Keratinocyte (primary cell): Measurements from ENCODE around the gene INTS1. TPM values are rescaled to one million over a fixed set of nuclear protein-coding genes. Genes with fewer than 3 reads are reported as not detected.

Experiments
- DNase-seq: peaks from one replicate; pipeline ENCODE4 v3.0.0-alpha.2; 2011; ENCODE audit warnings: low read depth, missing footprints, low spot score
- FAIRE-seq: peaks from 2 replicates; lab custom pipeline; 2011; peaks lifted over from hg19 to GRCh38; lab: Jason Lieb, UNC
- H2AFZ ChIP-seq: 2 replicates; pipeline ENCODE4 v1.6.0; 2012; ENCODE audit warnings: low read length, control low read depth, inconsistent platforms; ENCODE audit not compliant: control insufficient read depth
- H3K27ac ChIP-seq: 2 replicates; pipeline ENCODE4 v1.5.1; 2011; ENCODE audit warnings: low read length; ENCODE audit not compliant: control insufficient read depth, insufficient read depth
- H3K27me3 ChIP-seq: 3 replicates; pipeline ENCODE4 v1.6.0; 2011; ENCODE audit warnings: low read length; ENCODE audit not compliant: control insufficient read depth, insufficient read depth; ENCODE audit errors: extremely low read depth
- H3K36me3 ChIP-seq, 2 experiments: 2 replicates in 1 of 2; 3 replicates in 1 of 2; pipeline ENCODE4 v1.5.1; 2011; ENCODE audit warnings: low read length in 2 of 2, mild to moderate bottlenecking in 1 of 2; ENCODE audit not compliant: control insufficient read depth in 2 of 2, insufficient read depth in 2 of 2; ENCODE audit errors: extremely low read depth in 1 of 2
- H3K4me1 ChIP-seq: 3 replicates; pipeline ENCODE4 v1.5.1; 2011; ENCODE audit warnings: low read length; ENCODE audit not compliant: control insufficient read depth, insufficient read depth; ENCODE audit errors: extremely low read depth
- H3K4me2 ChIP-seq: 3 replicates; pipeline ENCODE4 v1.6.0; 2011; ENCODE audit warnings: low read depth, low read length; ENCODE audit not compliant: control insufficient read depth, insufficient read depth; ENCODE audit errors: extremely low read depth
- H3K4me3 ChIP-seq, 3 experiments: fragments of 200-600 bp in 1 of 3; sonication (generic) in 1 of 3; 2 replicates in 2 of 3; 3 replicates in 1 of 3; pipeline ENCODE4 v1.5.1; 2011 to 2016; ENCODE audit warnings: low read length in 3 of 3, mild to moderate bottlenecking in 3 of 3, control low read depth in 2 of 3, inconsistent platforms in 1 of 3, low read depth in 1 of 3, mixed read lengths in 1 of 3, mixed run types in 1 of 3, moderate library complexity in 1 of 3; ENCODE audit not compliant: control insufficient read depth in 2 of 3, insufficient read depth in 2 of 3; ENCODE audit errors: extremely low read depth in 1 of 3
- H3K79me2 ChIP-seq: 2 replicates; pipeline ENCODE4 v1.6.0; 2012; ENCODE audit warnings: low read length; ENCODE audit not compliant: control insufficient read depth, insufficient read depth
- H3K9ac ChIP-seq: 3 replicates; pipeline ENCODE4 v1.6.0; 2011; ENCODE audit warnings: low read length; ENCODE audit not compliant: control insufficient read depth, insufficient read depth; ENCODE audit errors: extremely low read depth
- H3K9me1 ChIP-seq: 3 replicates; pipeline ENCODE4 v1.6.0; 2011; ENCODE audit warnings: low read length; ENCODE audit not compliant: control insufficient read depth, insufficient read depth; ENCODE audit errors: extremely low read depth
- H3K9me3 ChIP-seq: 2 replicates; pipeline ENCODE4 v1.5.1; 2012; ENCODE audit warnings: low read depth, low read length; ENCODE audit not compliant: control insufficient read depth
- H4K20me1 ChIP-seq: 3 replicates; pipeline ENCODE4 v1.6.0; 2011; ENCODE audit warnings: low read length; ENCODE audit not compliant: control insufficient read depth, insufficient read depth; ENCODE audit errors: extremely low read depth
- EZH2 ChIP-seq: IDR thresholded peaks from one replicate; pipeline ENCODE4 v1.6.1; 2012; ENCODE audit warnings: inconsistent platforms, mild to moderate bottlenecking, low read length, moderate library complexity
- dilution Hi-C: fragments of 300-500 bp; cut with MboI; formaldehyde crosslinking; loops from one replicate; pipeline ENCODE4 v1.7.0; 2020; ENCODE audit warnings: low sequenced_read_pairs; ENCODE audit not compliant: extremely low pct_ligation_motif_present
- polyA plus RNA-seq, 5 experiments: library from polyadenylated mRNA; depleted of rRNA in 3 of 5; stranded (reverse) in 3 of 5; stranded (forward) in 1 of 5; unstranded in 1 of 5; fragments of >200 nt; gene quantifications; 1 replicate in 1 of 5; 2 replicates in 3 of 5; 3 replicates in 1 of 5; pipeline versions ENCODE4 v1.2.1 to v1.2.3, GENCODE V29; 2011 to 2012; ENCODE audit warnings: missing spikeins in 2 of 5, low read depth in 1 of 5, low replicate concordance in 1 of 5
- TF ChIP-seq, protein P1 (sequence below), 3 experiments: IDR thresholded peaks in 1 of 3; conservative IDR thresholded peaks in 1 of 3; optimal IDR thresholded peaks in 1 of 3; 2 replicates in 2 of 3; 3 replicates in 1 of 3; pipeline versions ENCODE3 to v1.5.1; 2011; ENCODE audit warnings: low read length in 3 of 3, mild to moderate bottlenecking in 3 of 3, moderate library complexity in 2 of 3, control low read depth in 1 of 3, inconsistent platforms in 1 of 3; ENCODE audit not compliant: insufficient read depth in 2 of 3; ENCODE audit errors: extremely low read depth in 1 of 3

Gene INTS1
- polyA plus RNA-seq, 1 donor (not counting 4 experiments of a cell fraction or from before 2014, with no cell fraction given): 10.6 TPM

DNA sequence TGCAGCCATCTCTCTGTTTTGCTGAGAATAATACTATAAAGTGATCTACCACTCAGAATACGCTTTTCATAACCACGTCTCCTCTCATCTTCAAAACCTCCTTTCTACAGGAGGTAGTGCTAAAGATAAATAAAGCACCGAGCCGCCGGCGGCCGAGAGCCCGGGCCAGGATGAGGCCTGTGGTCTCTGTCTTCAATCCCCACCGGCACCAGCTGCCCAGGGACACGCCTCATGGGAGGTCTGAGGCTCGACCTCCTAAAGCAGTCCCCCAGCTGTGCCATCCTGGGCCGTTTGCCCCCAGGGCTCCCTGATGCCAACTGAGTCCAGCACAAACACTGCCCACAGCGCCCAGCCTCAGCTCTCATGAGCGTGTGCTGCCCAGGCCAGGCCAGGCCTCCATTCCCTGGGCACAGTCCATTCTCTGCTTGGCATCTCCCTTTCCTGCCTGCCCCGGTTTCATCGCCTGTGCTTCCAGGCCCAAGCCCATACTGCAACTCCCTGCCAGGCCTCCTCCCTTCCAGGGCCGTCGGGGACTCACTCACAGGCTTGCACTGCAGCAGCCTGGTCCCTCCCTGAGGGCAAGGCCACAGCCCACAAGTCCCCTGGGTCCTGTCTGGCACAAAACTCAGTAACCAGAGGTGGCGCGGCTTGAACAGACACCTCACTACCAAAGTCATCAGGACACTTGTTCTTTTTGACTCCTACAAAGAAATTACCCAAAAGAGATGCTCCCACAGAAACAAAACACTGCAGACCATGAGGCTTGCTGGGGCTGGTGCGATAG is 2.5 kb downstream of the INTS1 start:
- H3K4me2 ChIP-seq: no peak overlapping the region
- H3K79me2 ChIP-seq: peaks cover 34% of the 10 kb centered on the region
- H3K27ac ChIP-seq: no peak overlapping the region
- TF ChIP-seq, protein P1, sequence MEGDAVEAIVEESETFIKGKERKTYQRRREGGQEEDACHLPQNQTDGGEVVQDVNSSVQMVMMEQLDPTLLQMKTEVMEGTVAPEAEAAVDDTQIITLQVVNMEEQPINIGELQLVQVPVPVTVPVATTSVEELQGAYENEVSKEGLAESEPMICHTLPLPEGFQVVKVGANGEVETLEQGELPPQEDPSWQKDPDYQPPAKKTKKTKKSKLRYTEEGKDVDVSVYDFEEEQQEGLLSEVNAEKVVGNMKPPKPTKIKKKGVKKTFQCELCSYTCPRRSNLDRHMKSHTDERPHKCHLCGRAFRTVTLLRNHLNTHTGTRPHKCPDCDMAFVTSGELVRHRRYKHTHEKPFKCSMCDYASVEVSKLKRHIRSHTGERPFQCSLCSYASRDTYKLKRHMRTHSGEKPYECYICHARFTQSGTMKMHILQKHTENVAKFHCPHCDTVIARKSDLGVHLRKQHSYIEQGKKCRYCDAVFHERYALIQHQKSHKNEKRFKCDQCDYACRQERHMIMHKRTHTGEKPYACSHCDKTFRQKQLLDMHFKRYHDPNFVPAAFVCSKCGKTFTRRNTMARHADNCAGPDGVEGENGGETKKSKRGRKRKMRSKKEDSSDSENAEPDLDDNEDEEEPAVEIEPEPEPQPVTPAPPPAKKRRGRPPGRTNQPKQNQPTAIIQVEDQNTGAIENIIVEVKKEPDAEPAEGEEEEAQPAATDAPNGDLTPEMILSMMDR (optimal IDR thresholded peaks at IDR 0.05 in 1 of 3, IDR thresholded peaks at IDR 0.05 in 1 of 3, conservative IDR thresholded peaks at IDR 0.05 in 1 of 3; ENCODE audit: extremely low read depth in 1 of 3, insufficient read depth in 2 of 3, low read length in 3 of 3): no peak
- no peak for TF ChIP-seq EZH2
- peaks cover 3% of the 10 kb centered on the region for H4K20me1 ChIP-seq
- peaks cover 8% of the 10 kb centered on the region for H3K4me1 ChIP-seq
- peaks cover 12 to 16% of the 10 kb centered on the region in 2 experiments for H3K36me3 ChIP-seq
- dilution Hi-C loops: no loop called here
- no peaks in the 10 kb centered on the region for H3K9me3 ChIP-seq
- no peak overlapping the region for H3K4me3 ChIP-seq
- no peak for FAIRE-seq
- no peak for DNase-seq
- H3K9ac ChIP-seq: no peak overlapping the region
- H3K27me3 ChIP-seq: no peaks in the 10 kb centered on the region
- H3K9me1 ChIP-seq: no peaks in the 10 kb centered on the region
- H2AFZ ChIP-seq: no peak overlapping the region

DNA sequence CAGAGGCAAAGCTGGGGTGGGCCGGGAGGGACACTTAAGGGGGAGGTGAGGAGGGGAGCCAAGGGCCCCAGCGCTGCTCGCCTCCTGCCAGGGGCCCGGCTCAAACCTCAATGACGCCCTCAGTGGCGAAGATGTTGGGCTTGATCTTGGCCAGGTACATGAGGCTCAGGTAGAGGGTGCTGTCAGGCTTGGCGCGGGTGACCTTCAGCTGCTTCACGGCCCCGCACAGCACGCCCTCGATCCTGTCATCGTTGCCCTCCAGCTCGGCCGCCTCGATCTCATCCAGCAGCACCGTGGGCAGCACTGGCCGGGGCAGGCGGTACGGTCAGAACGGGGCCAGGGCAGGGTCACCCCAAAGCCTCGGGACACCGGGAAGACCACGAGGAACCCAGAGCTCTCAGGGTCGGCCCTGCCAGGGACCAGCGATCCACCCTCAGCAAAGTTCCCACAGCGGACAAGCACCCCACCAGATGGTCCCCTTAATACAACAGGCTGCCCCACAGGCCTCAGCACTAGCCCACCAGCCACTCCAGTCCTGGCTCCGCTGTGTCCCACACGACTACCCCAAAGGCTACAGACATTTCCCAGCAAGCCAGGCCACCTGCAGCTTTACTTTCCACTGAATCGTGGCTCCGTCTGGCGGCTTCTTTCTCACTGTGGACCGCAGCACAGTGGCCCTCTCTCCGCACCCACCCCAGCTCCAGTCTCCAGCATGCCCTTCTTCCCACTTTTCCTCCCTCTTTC is 4.0 kb downstream of the INTS1 start:
- DNase-seq: no peak
- TF ChIP-seq, protein P1 (optimal IDR thresholded peaks at IDR 0.05 in 1 of 3, IDR thresholded peaks at IDR 0.05 in 1 of 3, conservative IDR thresholded peaks at IDR 0.05 in 1 of 3; ENCODE audit: extremely low read depth in 1 of 3, insufficient read depth in 2 of 3, low read length in 3 of 3): no peak
- no peak for TF ChIP-seq EZH2
- no peak for FAIRE-seq
- Histone ChIP-seq H3K9ac (no peak overlapping the region), H3K9me3 (no peaks in the 10 kb centered on the region), H2AFZ (no peak overlapping the region), H3K27me3 (no peaks in the 10 kb centered on the region), H3K4me3 (no peak overlapping the region), H3K4me1 (peaks cover 8% of the 10 kb centered on the region), H3K27ac (no peak overlapping the region), H3K36me3 (peaks cover 15 to 21% of the 10 kb centered on the region in 2 experiments), H3K79me2 (peaks cover 34% of the 10 kb centered on the region), H3K4me2 (no peak overlapping the region), H3K9me1 (no peaks in the 10 kb centered on the region), H4K20me1 (peaks cover 3% of the 10 kb centered on the region)
- dilution Hi-C loops: no loop called here
